T follicular helper cell (primary cell): ENCODE results near the gene ID3.

ENCODE experiments used
- DNase-seq: peaks from one replicate; pipeline ENCODE4 v3.0.0-alpha.2; 2020; ENCODE audit warnings: low read depth

Gene ID3

DNA sequence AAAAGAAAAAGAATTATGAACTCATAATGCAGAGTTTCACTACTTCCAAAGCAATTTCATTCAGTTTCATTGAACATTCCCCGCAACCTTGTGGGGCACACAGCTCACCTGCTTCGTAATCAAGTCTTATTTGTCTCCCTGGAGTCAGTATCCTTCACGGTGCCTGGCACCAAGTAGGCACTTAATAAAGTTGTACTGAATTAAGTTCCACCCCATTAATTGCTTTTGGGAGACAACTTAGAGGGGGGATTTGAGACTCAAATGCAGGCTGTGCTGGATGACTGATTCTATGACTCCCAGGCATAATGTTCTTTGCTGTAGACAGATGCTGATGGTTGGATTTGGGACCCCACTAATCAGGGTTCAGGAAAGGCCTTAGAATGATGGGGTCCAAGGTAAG, 6.5 kb upstream of the ID3 start:
- DNase-seq = no peak

DNA sequence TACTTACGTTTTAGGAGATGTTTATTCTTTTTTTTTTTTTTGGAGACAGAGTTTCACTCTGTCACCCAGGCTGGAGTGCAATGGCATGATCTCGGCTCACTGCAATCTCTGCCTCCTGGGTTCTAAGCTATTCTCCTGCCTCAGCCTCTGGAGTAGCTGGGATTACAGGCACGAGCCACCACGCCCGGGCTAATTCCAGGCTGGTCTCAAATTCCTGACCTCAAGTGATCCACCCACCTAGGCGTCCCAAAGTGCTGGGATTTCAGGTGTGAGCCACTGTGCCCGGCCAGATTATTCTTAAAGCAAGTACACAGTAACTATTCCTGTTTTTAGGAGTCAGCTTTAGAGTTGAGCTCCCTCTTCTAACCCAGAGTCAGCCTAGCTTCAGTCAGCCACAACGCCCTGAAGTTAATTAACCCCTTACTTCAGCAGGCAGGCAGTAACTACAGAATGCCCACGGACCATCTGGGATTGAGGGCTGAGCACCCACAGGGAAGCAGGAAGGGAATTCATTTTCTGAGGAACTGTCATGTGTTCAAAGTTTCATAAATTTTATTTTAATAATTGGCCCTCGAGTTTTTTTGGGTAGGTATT, 5.3 kb upstream of the ID3 start:
- no peak for DNase-seq

- DNase-seq = no peak
Observed at GRCh38 chr1:23563755-23564374, 4.6 kb upstream of the ID3 start.

GRCh38 chr1:23563003-23563402, 3.7 kb upstream of the ID3 start:
- no peak for DNase-seq

DNA sequence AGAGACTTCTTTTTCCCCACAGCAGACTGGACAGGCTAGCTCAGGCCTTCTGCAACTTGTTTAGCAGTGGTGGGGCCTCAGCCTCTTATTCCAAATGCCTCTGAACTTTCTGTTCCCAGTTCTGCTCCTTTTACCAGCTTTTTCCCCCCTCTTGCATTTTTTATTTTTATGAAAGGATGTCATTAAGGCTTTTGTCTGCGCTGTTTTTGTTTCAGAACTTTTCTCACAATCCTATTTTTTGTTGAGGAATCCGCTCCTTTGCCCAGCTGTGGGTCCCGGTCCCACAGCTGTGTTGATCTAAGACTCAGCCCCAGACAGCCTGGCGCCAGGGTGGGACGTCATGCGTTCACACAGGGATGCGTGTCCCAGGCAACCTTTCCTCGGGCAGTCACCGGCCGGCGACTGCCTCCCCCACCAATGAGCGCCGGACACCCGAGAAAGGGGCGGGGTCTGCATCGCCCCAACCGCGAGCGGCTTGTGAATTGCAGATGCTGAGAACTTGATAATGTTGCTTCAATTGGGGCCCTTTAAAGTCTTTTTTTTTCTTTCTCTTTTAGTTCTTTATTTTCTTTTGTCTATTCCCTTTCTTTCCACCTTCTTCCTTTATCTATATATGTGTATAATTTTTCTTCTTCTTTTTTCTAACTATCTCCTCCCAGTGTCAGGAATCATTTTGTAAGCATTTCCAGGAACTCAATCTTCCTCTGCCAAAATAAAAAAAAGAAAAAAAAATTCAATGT, 3.0 kb upstream of the ID3 start:
- DNase-seq = no peak

- no peak for DNase-seq
Observed at GRCh38 chr1:23561813-23562100, 2.5 kb upstream of the ID3 start.

GRCh38 chr1:23561076-23561812, 1.9 kb upstream of the ID3 start:
- DNase-seq = no peak

DNA sequence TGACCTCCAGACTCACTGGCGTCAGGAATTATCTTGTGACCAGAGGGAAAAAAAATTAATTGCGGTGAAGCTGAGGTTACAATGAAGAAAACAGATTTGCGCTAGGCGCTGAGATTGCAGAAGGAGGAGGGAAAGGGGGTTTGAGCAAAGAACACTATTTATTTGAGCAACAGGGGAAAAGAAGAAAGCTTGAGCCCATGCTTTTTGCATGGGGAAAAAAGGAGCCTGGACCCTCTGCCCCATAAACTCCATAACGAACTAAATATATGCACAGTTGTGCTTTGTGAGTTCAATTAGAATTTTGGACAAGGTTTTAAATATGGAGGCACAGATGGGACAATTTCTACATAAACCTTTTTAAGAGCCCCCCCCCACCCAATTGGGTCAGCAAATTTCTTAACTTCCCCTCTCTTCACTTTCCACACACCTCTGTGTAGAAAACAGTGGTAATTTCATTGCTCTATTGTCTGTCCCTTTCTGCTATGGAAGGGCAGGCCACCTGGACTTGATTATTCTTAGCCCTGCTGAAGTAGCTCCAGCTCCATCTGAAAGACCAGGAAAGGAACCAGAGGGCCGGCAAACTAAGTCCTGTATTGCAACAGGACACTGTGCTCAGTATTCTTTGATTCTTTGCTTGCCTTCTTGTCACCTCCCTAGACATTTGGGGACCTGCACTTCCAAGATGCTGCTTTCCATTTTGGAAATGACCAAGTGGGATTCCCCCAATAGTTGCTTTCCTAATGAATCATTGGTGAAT, 862 bp upstream of the ID3 start:
- DNase-seq = no peak

DNA sequence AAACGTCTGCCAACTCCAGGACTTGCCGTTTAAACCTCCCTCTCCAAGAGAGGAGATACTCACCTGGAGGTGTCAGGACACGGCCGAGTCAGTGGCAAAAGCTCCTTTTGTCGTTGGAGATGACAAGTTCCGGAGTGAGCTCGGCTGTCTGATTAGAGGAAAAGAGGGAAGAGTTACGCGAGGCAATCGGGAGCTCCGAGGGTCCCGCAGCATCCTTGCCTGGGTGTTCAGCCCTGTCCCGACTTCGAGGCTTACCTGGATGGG, 497 bp downstream of the ID3 start:
- DNase-seq = no peak

DNA sequence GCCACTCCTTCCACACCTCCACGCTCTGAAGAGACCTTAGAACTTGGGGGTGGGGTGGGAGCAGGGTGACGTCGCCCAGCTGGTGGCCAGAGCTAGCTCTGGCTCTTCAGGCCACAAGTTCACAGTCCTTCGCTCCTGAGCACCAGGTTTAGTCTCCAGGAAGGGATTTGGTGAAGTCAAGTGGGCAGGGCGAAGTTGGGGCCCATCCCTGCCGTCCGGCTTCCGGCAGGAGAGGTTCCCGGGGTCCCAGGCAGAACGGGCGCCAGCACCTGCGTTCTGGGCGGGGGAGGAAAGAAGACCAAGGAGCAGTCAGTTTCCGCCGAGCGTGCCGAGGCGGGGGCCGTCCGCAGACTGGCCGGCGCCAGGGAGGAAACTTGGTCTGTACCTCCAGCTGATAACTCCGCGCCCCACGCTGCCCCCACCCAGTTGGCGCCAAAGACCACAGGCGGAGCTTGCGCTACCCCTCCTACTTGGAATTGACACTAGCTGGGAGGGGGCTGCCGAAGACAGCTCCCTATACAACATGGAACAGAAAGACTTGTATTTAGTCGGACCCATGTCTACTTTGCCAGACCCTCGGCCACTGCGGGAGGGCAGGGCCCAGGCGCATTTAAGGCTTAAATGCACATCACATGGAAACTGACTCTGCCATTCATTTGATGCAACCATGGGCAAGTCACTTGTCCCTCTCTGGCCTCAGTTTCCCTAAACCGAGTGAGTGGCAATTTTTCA, 995 bp downstream of the ID3 start:
- DNase-seq = no peak

GRCh38 chr1:23557471-23558124, 1.7 kb downstream of the ID3 start:
- DNase-seq = no peak

DNA sequence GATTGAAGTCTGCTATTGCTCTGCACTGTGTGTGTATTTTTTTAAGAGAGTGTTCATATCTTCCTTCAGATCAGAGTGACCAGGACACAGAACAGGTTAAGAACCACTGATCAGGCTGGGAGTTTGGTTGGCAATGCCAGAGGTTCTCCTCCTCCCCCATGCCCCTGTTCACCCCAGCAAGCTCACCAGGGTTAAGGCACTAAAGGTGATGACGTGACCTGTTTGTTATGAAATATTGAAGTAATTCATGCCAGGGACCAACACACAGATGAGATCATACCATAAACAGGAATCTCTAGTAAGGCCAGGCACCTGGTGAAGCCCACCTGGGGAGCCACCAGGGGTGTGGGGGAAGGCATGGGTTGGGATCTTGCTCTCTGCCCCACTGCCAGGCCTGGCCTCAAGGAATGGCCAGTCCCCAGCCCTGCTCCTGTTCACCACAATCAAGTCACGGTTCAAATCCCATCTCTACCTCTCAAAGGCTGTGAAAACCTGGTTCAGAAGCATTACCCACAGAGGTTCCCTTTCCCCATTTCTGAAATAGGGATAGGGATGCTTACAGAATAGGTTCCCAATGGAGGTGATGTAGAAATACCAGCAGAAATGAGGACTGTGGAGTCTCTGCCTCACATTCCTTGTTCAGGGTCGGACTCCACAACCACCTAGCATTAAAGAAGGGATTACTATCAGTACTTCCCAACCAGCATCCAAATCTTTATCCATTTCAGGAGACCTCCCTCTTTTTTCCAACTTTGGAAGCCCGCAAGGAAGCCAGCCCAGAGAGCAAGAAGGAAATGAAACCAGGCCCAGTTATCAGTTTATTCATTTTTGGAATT, 2.4 kb downstream of the ID3 start:
- no peak for DNase-seq

GRCh38 chr1:23555986-23556634, 3.2 kb downstream of the ID3 start:
- DNase-seq = no peak

- DNase-seq = no peak
Observed at GRCh38 chr1:23555270-23555985, 3.9 kb downstream of the ID3 start.

GRCh38 chr1:23554481-23555269, 4.6 kb downstream of the ID3 start:
- DNase-seq = peak; percentile 80

DNA sequence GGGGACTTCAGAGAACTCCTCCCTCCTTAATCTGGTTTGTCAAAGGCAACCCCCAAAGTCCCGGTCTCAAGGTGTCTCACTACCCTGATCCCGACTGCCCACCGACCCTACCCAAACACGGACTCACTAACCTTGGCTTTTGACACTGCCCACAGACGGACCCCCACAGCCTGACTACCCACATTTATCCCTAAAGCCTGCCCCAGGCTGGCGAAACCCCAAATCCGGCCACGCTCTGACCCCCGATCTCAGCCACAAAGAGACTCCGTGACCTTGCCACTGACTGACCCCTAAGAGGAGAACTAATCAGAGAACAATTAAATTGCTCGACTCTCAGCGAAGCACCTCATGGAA, 5.2 kb downstream of the ID3 start:
- DNase-seq = no peak

GRCh38 chr1:23553231-23554126, 5.8 kb downstream of the ID3 start:
- DNase-seq = no peak
